Measurements from ENCODE around the gene PTPRCAP. TPM values are rescaled to one million over a fixed set of nuclear protein-coding genes. Genes with fewer than 3 reads are reported as not detected.

The PTPRCAP gene
- total RNA-seq, 4 donors from 2014 or later: 3.5 to 6.4 (median 4.2) TPM

- no peaks in the 10 kb centered on the region for H3K9me3 ChIP-seq
- 0% methylated on average over 5 of the region's 56 CpGs; no CpG with 5 or more reads in 1 of the 2 donors for WGBS, 2 donors (ENCODE audit: low coverage in 1 of 2)
- peaks cover 0 to 55% (median 19%) of the 10 kb centered on the region in 3 donors for H3K4me1 ChIP-seq
- peak overlapping the region; percentile 68 to 95 (median 91) for H3K27ac ChIP-seq
- peaks cover 0 to 4% of the 10 kb centered on the region in 2 donors for H3K36me3 ChIP-seq
- ATAC-seq: peak; percentile 63
- TF ChIP-seq POLR2AphosphoS5 (IDR thresholded peaks at IDR 0.05) (no peak), POLR2A (IDR thresholded peaks at IDR 0.05) (no peak), CTCF (IDR thresholded peaks at IDR 0.05) (peak in 1 of 4 experiments; percentile 13), EP300 (IDR thresholded peaks at IDR 0.05) (no peak)
- peak overlapping the region; percentile 44 to 61 for H3K4me3 ChIP-seq
- H3K27me3 ChIP-seq: no peaks in the 10 kb centered on the region
Measured at GRCh38 chr11:67464411-67465188, 27.1 kb upstream of the PTPRCAP start.

GRCh38 chr11:67463680-67464410, 26.4 kb upstream of the PTPRCAP start:
- Histone ChIP-seq H3K9me3 (no peaks in the 10 kb centered on the region), H3K4me3 (peak overlapping the region; percentile 44 to 61), H3K36me3 (peaks cover 0 to 4% of the 10 kb centered on the region in 2 donors), H3K27ac (peak overlapping the region; percentile 34 to 95 (median 91)), H3K4me1 (peaks cover 0 to 52% (median 19%) of the 10 kb centered on the region in 3 donors), H3K27me3 (no peaks in the 10 kb centered on the region)
- peak; percentile 56 for ATAC-seq
- TF ChIP-seq POLR2A (IDR thresholded peaks at IDR 0.05) (no peak), CTCF (IDR thresholded peaks at IDR 0.05) (no peak), POLR2AphosphoS5 (IDR thresholded peaks at IDR 0.05) (peak; percentile 32), EP300 (IDR thresholded peaks at IDR 0.05) (no peak)
- WGBS, 2 donors (ENCODE audit: low coverage in 1 of 2): 85% methylated on average over 6 of the region's 20 CpGs; no CpG with 5 or more reads in 1 of the 2 donors

GRCh38 chr11:67463186-67463585, 25.7 kb upstream of the PTPRCAP start:
- H3K4me1 ChIP-seq: peaks cover 0 to 46% (median 16%) of the 10 kb centered on the region in 3 donors
- H3K27me3 ChIP-seq: no peaks in the 10 kb centered on the region
- TF ChIP-seq CTCF (IDR thresholded peaks at IDR 0.05): no peak
- TF ChIP-seq POLR2A (IDR thresholded peaks at IDR 0.05): no peak
- TF ChIP-seq POLR2AphosphoS5 (IDR thresholded peaks at IDR 0.05): no peak
- TF ChIP-seq EP300 (IDR thresholded peaks at IDR 0.05): no peak
- 83 to 97% methylated on average over 4 to 5 of the region's 10 CpGs for WGBS, 2 donors (ENCODE audit: low coverage in 1 of 2)
- no peak overlapping the region for H3K4me3 ChIP-seq
- no peak for ATAC-seq
- H3K36me3 ChIP-seq: peaks cover 0 to 4% of the 10 kb centered on the region in 2 donors
- no peaks in the 10 kb centered on the region for H3K9me3 ChIP-seq
- H3K27ac ChIP-seq: peak overlapping the region in 2 of 4 donors; percentile 90 to 92

- WGBS, 2 donors (ENCODE audit: low coverage in 1 of 2): 75 to 84% methylated on average over 8 to 16 of the region's 19 CpGs
- ATAC-seq: no peak
- Histone ChIP-seq H3K27ac (no peak overlapping the region), H3K4me1 (no peaks in the 10 kb centered on the region), H3K4me3 (no peak overlapping the region), H3K36me3 (no peaks in the 10 kb centered on the region), H3K27me3 (no peaks in the 10 kb centered on the region), H3K9me3 (no peaks in the 10 kb centered on the region)
- TF ChIP-seq EP300 (IDR thresholded peaks at IDR 0.05) (no peak), POLR2A (IDR thresholded peaks at IDR 0.05) (no peak), CTCF (IDR thresholded peaks at IDR 0.05) (no peak)
Measured at GRCh38 chr11:67458266-67458665, 20.8 kb upstream of the PTPRCAP start.
